AG10803 (cell line): ENCODE measurements around the gene KCNQ1.

Source experiments
- DNase-seq: peaks from one replicate; pipeline ENCODE4 v3.0.0; 2010; ENCODE audit warnings: low read depth
- H3K4me3 ChIP-seq: 2 replicates; pipeline ENCODE4 v1.5.1; 2011; ENCODE audit warnings: mild to moderate bottlenecking, low read length, control low read depth
- TF ChIP-seq, protein P1 (sequence below): conservative IDR thresholded peaks from 2 replicates; pipeline ENCODE4 v1.5.1; 2011; ENCODE audit warnings: mild to moderate bottlenecking, low read length, control low read depth, inconsistent platforms

Gene KCNQ1

DNA sequence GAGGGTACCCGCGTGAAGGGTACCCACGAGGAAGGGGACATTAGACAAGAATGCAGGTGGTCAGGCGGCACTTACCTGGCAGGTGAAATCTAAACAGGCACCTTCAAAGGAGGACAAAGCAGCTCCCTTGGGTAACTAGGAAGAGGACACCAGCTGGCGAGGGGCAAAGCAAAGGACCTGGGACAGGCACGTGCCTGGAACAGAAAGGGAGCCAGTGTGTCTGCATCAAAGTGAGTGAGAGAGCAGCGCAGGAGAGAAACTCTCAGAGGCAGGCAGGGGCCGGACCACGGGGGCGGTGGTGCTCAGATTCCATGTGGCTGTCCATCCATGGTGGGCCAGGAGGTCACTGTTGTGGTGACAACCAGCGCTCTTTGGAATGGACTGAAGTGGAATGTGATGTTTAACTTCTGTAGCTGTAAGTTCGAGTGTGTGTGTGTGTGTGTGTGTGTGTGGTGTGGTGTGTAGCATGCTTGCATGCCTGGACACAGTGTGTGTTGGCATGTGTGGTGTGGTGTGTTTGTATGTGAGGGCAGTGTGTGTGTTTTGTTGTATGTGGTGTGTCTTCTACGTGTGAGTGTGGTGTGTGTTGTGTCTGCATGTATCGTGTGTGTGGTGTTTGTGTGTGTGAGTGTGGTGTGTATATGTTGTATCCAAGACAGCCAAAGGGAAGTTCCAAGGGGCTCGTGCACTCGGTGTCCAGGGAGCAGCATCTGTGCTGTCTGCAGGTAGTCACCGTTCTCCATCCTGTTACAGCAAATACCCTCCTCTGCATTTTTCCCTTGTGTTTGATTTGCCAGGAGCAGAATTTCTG is 354.3 kb downstream of the KCNQ1 start:
- TF ChIP-seq, protein P1, sequence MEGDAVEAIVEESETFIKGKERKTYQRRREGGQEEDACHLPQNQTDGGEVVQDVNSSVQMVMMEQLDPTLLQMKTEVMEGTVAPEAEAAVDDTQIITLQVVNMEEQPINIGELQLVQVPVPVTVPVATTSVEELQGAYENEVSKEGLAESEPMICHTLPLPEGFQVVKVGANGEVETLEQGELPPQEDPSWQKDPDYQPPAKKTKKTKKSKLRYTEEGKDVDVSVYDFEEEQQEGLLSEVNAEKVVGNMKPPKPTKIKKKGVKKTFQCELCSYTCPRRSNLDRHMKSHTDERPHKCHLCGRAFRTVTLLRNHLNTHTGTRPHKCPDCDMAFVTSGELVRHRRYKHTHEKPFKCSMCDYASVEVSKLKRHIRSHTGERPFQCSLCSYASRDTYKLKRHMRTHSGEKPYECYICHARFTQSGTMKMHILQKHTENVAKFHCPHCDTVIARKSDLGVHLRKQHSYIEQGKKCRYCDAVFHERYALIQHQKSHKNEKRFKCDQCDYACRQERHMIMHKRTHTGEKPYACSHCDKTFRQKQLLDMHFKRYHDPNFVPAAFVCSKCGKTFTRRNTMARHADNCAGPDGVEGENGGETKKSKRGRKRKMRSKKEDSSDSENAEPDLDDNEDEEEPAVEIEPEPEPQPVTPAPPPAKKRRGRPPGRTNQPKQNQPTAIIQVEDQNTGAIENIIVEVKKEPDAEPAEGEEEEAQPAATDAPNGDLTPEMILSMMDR, result no peak
- no peak overlapping the region for H3K4me3 ChIP-seq
- no peak for DNase-seq

DNA sequence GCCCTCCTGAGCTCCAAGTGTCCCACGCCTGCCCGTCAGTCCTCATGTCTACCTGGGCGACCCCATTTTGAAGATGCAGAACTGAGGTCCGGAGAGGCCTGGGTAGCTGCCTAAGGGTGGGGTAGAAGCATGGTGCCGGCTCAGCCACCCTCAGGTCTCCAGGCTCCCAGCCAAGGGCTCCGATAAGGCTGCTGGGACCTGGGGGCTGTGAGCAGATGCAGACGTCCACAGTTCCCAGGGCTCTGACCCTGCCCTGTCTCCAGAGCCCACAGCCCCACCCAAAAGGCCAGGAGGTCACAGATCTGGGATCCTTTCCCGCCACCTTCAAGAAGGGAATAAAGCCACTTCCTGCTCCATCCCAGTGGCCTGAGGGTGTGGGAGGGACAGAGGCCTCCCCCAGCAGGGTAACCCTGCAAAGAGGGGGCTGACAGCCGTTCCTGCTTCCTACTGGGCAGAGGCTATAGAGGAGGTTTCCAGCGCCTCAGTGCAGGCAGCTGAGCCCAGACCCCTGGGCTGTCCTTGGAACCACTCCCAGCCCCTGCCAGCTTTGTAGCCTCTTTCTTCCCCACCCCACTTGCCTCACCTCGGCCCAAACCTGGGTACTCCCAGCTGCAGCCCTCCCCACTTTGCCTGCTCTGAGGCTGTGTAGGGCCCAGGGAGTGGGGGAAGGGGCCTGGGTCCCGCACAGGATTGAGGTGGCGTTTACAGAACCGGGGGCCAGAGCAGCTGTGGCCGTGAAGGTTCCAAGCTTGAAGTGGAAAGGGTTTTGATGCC is 355.3 kb downstream of the KCNQ1 start:
- TF ChIP-seq, protein P1, result no peak
- DNase-seq, result no peak

DNA sequence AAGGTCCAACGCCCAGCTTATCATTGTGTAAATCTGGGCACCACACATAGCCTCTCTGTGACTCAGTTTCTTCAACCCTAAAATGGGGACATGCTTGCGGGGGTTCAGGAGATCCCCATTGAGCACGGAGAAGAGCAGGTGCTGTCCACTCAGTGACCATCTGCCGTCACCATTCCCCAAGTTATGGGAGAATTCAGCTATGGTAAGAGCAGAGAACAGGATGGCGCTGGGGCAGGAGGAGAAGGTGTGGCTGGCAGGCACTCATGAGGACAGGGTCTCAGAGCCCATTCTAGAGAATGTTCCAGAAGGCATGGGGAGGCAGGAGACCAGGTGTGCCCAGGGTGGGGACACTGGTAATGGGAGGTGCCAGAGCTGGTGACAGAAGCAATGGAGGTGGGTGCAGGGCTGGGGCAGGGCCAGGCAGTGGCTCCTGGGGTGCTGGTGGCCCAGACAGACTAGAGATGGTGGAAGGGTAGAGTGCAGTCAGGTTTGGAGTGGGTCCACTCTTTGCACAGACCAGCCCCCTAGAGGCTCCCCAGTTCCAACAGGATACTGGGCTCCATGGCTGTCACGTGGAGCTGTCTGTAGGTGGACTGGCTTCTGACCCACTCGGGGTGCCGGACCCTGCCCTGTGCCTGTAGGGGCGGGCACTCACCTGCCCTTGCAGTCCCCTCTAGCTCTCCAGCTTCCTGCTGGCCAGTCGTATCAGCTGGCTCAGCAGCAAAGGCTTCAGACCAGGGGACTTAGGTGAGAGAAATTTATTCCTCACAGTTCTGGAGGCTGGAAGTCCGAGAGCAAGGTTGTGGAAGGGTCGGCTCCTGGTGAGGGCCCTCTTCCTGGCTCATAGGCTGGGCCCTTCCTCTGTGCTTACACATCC is 356.1 kb downstream of the KCNQ1 start:
- no peak overlapping the region for H3K4me3 ChIP-seq
- TF ChIP-seq, protein P1, result no peak
- no peak for DNase-seq

More for the DNA sequence above, 355.3 kb downstream of the KCNQ1 start:
- no peak overlapping the region for H3K4me3 ChIP-seq

DNA sequence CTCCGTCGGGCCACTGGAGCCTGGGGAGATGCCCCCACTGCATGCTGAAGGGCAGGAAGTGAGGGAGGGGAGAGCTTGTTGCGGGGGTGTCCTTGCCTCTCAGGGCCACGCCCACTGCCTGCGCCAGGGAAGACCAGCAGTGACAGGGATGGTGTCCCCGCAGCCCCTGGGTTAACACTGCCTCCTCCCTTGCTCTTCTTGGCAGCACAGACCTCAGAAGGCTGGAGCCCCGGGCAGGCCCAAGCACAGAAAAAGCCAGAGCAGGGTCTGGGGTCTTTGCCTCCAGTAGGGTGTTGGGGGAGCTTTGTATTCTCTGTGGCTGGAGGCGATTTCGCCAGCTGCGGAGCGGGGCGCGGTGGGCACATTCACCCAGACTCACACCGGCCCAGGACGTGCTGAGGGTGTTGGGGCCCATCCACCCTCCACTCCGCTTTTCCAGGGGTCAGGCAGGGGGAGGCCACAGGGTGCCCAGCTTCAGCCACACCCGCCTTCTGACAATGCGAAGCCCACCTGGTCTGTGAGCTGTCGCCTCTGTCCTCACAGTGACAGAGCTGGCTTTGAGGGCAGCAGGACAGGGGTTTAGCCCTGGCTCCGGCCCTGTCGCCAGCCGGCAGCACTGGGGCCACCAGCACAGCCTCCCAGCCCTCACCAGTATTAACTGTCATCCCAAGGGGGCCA is 357.0 kb downstream of the KCNQ1 start:
- TF ChIP-seq, protein P1, result no peak
- H3K4me3 ChIP-seq, result no peak overlapping the region
- DNase-seq, result no peak

DNA sequence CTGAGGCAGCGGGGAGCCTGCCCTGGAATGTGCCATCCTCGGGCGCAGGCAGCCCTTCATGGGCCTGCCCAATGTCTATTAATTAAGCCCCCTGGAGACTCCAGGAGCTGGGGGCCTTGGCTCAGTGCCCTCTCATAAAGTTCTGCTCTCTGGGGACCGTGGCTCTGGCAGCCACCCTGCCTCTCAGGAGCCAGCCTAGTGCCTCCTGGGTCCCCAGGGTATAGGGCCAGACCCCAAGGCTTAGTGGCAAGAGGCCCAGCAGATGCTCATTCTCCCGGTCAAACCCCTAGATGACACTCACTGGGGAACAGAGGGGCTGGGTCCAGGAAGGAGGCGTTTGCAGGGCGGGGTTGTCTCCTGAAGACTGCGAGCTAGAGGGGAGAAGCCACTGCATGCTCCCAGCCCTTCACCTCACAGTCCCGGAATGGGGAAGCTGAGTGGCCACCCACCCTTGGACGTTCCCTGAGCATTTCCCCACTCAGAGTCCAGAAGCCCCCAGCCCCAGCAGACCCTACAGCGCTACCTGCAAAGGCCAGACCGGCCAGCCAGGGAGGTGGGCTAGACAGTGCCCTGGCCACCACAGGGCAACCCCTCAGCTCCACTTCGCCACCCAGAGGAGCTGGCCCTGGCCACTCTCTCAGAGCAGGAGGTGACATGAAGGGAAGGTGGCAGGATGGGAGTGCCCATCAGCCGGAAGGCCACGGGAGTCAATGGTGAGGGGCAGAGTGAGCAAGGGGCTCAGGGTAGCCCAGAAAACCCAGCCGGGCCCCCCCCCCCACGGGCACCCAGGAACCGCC is 357.8 kb downstream of the KCNQ1 start:
- no peak for DNase-seq
- TF ChIP-seq, protein P1, result no peak
- no peak overlapping the region for H3K4me3 ChIP-seq
